ENCODE results near the gene ZBTB39.

The ZBTB39 gene

DNA sequence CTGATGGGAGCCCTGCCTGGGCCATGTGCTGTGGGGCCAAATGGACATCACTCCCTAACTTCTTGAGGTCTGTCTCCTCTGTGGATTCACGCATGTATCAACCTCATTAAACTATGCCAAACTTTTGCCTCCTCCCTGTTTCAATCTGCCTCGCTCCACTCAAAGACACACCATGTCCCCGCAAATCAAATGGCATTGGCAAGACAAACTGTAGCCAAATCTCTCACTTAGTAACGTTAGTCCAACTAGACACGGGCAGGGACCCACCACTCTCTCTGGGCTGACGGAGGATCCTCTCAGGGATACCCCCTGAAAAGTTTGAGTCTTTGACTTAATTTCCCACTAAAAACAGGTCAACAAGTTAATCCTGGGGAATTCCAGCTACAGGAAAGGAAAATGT, 8.0 kb downstream of the ZBTB39 start:
- TF ChIP-seq, protein P1, sequence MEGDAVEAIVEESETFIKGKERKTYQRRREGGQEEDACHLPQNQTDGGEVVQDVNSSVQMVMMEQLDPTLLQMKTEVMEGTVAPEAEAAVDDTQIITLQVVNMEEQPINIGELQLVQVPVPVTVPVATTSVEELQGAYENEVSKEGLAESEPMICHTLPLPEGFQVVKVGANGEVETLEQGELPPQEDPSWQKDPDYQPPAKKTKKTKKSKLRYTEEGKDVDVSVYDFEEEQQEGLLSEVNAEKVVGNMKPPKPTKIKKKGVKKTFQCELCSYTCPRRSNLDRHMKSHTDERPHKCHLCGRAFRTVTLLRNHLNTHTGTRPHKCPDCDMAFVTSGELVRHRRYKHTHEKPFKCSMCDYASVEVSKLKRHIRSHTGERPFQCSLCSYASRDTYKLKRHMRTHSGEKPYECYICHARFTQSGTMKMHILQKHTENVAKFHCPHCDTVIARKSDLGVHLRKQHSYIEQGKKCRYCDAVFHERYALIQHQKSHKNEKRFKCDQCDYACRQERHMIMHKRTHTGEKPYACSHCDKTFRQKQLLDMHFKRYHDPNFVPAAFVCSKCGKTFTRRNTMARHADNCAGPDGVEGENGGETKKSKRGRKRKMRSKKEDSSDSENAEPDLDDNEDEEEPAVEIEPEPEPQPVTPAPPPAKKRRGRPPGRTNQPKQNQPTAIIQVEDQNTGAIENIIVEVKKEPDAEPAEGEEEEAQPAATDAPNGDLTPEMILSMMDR (conservative IDR thresholded peaks at IDR 0.05; ENCODE audit: low read depth, low read length): no peak
- DNase-seq (ENCODE audit: low read depth): no peak
- H3K4me3 ChIP-seq (ENCODE audit: low read length): no peak overlapping the region

DNA sequence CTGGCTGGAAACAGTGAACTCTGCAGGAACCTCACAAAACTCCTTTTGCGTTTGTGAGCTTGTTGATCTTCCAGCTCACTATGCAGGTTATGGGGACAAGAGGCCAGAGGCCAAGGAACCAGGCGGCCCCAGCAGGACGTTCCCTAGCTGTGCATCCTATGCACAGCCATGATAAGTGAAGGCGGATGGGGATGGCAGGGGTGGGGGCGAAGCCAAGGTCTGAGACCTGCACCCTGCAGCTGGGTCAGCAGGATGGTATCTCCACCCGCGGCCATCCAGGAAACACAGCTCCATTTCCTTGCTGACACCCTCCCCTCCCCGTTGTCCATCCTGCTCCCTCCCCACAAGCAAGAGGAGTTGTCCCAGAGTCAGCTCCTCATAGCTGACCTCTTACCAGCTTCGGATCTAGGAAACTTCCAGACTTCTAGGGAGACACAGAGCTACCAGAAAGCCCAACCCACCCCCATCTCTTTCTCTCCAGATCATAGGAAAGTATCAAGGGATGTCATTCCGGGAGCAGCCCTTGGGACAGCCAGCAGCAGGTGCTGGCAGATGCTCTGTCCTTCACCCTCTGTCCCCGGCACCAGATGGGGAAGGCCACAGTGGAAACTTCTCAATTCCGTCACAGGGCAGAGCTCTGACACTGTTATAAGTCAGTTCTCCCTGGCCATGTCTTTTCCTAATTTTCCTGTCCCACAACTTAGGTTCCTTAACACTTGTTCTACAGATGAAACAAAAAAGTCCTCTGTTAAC, 9.4 kb downstream of the ZBTB39 start:
- no peak overlapping the region for H3K4me3 ChIP-seq (ENCODE audit: low read length)
- no peak for DNase-seq (ENCODE audit: low read depth)
- TF ChIP-seq, protein P1 (conservative IDR thresholded peaks at IDR 0.05; ENCODE audit: low read depth, low read length): no peak

DNA sequence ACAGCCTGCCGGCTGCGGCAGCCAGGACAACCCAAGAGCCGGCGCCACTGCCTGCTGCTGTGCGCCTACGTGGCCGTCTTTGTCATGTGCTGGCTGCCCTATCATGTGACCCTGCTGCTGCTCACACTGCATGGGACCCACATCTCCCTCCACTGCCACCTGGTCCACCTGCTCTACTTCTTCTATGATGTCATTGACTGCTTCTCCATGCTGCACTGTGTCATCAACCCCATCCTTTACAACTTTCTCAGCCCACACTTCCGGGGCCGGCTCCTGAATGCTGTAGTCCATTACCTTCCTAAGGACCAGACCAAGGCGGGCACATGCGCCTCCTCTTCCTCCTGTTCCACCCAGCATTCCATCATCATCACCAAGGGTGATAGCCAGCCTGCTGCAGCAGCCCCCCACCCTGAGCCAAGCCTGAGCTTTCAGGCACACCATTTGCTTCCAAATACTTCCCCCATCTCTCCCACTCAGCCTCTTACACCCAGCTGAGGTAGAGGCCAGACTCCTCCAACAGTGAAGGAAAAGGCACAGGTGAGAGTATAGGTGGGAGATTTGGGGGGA, 10.3 kb downstream of the ZBTB39 start:
- no peak for DNase-seq (ENCODE audit: low read depth)
- TF ChIP-seq, protein P1 (conservative IDR thresholded peaks at IDR 0.05; ENCODE audit: low read depth, low read length): no peak
- no peak overlapping the region for H3K4me3 ChIP-seq (ENCODE audit: low read length)

DNA sequence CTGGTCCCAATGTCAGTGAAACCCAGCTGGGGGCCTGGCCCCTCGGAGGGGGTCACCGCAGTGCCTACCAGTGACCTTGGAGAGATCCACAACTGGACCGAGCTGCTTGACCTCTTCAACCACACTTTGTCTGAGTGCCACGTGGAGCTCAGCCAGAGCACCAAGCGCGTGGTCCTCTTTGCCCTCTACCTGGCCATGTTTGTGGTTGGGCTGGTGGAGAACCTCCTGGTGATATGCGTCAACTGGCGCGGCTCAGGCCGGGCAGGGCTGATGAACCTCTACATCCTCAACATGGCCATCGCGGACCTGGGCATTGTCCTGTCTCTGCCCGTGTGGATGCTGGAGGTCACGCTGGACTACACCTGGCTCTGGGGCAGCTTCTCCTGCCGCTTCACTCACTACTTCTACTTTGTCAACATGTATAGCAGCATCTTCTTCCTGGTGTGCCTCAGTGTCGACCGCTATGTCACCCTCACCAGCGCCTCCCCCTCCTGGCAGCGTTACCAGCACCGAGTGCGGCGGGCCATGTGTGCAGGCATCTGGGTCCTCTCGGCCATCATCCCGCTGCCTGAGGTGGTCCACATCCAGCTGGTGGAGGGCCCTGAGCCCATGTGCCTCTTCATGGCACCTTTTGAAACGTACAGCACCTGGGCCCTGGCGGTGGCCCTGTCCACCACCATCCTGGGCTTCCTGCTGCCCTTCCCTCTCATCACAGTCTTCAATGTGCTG, 11.0 kb downstream of the ZBTB39 start:
- no peak for DNase-seq (ENCODE audit: low read depth)
- H3K4me3 ChIP-seq (ENCODE audit: low read length): no peak overlapping the region
- TF ChIP-seq, protein P1 (conservative IDR thresholded peaks at IDR 0.05; ENCODE audit: low read depth, low read length): no peak

DNA sequence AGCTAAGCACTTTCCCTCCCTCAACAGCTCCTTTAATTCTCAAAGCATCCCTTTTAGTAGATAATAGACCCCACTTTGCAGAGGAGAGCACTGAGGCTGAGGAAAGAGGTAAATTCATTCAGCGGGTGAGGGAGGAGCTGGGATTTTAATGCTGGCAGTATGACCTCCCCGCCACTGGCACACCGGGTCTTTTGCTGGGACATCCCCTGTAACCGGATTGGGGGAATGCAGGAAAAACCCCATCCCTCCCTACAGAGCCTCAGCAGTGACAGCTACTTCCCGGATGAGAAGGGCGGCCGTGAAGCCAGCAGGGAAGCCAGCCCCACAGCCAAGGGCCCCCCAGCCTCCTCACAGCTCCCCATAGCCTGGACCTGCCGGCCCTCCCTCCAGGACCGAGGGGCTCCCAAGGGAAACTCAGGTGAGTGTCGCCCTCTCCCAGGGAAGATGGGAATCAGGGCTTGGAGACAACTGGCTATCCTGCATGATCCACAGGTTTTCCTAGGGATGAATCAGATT, 12.1 kb downstream of the ZBTB39 start:
- H3K4me3 ChIP-seq (ENCODE audit: low read length): no peak overlapping the region
- DNase-seq (ENCODE audit: low read depth): no peak
- TF ChIP-seq, protein P1 (conservative IDR thresholded peaks at IDR 0.05; ENCODE audit: low read depth, low read length): no peak

DNA sequence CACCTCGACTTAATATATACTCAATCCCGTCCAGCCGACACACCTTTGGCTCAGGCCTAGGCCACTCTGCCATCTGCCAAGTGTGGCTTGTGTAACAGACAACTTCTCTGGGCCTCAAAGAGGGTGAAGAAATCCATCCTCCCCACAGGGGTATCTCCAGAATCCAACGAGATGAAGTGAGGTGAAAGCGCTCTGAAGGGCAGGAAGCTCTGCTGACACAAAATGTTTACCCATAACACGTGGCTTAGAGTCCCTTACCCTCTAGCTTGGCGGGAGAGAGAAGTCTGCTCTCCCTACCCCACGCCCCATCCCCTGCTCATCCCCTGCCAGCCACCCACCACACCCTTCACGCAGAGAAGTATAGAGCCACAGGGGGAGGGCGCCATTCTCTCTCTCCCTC, 13.0 kb downstream of the ZBTB39 start:
- no peak for DNase-seq (ENCODE audit: low read depth)
- TF ChIP-seq, protein P1 (conservative IDR thresholded peaks at IDR 0.05; ENCODE audit: low read depth, low read length): no peak
- H3K4me3 ChIP-seq (ENCODE audit: low read length): no peak overlapping the region

All from retinal pigment epithelial cell (primary cell).